ENCODE measurements around the gene PANX2.

The PANX2 gene

DNA sequence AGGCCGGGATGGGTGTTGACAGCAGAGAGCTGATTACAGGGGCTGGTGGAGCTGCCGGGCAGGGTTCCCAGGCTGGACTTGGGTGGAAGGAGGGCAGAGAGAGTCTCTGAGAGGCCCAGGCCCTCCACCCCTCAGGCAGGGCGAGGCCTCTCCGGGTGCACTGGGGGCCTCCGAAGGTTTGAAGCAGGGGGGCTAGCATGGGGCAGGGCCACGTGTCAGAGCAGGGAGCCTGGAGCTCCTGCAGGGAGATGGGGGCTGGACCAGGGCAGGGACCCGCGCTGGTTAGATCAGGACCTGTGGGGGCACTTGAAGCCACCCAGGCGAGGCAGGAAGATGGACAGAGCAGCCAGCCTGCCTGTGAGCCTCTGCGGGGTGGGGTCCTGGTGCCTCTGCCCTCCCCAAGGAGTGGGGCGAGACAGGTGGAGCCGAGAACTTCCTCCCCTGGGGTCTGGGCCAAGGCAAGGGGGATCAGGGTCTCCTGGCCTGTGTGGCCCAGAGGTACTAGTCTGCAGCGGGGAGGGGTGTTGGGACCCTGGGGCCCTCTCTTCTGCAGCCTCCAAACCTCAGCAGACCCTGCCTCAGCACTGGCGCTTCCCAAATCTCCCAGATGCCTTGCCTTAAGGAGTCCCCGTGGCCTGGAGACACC, 911 bp downstream of the PANX2 start:
- no peak for DNase-seq

DNA sequence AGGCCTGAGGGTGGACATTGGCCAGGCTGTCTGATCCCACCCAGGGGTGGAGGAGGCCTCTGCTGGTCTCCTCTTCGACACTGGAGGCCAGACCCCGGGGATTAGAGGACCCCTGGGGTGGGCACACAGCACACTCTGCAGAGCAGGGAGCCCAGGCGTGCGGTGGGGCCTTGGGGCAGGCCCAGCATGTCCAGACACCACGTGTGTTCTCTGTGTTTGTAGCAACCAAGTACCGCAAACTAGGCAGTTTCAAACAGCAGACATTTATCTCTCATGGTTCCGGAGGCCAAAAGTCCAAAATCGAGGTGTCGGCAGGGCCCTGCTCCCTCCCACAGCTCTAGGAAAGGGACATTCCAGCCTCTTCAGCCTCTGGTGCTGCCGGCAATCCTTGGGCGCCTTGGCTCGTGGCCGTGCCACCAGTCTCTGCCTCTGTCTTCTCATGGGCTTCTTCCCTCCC, 1.5 kb downstream of the PANX2 start:
- no peak for DNase-seq

- no peak for DNase-seq
Measured at GRCh38 chr22:50173311-50173982, 2.9 kb downstream of the PANX2 start.

- no peak for DNase-seq
Measured at GRCh38 chr22:50173983-50174355, 3.4 kb downstream of the PANX2 start.

GRCh38 chr22:50174382-50175190, 4.1 kb downstream of the PANX2 start:
- DNase-seq = no peak

GRCh38 chr22:50175191-50175461, 4.6 kb downstream of the PANX2 start:
- no peak for DNase-seq

DNA sequence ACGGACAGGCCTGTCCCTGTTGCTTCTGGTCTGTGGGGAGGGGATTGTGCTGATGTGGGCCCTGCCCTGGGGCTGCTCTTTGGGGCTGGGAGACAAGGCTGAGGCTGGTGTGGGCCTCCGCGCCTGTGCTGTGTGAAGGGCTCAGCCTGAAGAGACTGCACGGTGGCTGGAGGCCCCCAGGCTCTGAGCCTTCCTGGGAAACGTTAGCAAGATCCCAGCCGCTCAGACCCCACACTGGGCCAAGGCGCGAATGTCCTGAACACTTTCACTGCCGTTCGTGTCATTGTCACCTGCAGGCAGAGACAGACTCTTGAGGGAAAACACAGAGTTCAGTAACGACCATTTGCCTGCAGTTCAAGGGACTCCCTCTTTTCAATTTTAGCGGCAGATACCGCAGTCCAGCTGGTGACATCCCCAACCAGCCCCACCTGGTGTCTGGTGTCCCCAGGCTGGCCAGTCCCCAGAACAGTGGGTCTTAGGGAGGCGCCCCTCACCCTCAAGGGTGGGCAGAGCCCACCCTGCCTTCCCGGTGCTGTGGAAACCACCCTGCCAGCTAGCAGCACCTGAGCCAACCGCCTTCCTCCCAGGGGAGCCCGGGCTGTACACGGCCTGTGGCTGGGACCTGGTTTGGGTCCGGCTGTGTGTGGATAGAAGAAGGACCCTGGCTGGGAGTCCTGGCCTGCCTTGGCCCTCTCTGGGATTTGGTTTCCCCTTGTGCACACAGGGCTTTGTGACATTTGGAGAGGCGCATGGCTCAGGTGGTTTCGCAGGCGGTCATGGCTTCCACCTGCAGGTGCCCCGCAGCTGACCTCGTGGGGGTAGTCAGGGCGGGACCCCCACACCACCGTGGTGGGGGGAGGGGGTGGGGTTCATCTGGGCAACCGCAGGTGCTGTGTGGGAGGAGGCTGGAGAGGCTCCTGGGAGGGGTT, 5.7 kb downstream of the PANX2 start:
- DNase-seq = no peak

DNA sequence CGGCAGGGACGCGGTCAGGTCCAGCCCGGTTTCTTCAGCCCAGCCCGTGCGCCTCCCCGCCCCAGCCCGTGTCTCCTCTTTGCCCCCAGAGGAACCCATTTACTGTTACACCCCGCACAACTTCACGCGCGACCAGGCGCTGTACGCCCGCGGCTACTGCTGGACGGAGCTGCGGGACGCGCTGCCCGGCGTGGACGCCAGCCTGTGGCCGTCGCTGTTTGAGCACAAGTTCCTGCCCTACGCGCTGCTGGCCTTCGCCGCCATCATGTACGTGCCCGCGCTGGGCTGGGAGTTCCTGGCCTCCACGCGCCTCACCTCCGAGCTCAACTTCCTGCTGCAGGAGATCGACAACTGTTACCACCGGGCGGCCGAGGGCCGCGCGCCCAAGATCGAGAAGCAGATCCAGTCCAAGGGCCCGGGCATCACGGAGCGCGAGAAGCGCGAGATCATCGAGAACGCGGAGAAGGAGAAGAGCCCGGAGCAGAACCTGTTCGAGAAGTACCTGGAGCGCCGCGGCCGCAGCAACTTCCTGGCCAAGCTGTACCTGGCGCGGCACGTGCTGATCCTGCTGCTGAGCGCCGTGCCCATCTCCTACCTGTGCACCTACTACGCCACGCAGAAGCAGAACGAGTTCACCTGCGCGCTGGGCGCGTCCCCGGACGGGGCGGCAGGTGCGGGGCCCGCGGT, 6.5 kb downstream of the PANX2 start:
- DNase-seq = no peak

DNA sequence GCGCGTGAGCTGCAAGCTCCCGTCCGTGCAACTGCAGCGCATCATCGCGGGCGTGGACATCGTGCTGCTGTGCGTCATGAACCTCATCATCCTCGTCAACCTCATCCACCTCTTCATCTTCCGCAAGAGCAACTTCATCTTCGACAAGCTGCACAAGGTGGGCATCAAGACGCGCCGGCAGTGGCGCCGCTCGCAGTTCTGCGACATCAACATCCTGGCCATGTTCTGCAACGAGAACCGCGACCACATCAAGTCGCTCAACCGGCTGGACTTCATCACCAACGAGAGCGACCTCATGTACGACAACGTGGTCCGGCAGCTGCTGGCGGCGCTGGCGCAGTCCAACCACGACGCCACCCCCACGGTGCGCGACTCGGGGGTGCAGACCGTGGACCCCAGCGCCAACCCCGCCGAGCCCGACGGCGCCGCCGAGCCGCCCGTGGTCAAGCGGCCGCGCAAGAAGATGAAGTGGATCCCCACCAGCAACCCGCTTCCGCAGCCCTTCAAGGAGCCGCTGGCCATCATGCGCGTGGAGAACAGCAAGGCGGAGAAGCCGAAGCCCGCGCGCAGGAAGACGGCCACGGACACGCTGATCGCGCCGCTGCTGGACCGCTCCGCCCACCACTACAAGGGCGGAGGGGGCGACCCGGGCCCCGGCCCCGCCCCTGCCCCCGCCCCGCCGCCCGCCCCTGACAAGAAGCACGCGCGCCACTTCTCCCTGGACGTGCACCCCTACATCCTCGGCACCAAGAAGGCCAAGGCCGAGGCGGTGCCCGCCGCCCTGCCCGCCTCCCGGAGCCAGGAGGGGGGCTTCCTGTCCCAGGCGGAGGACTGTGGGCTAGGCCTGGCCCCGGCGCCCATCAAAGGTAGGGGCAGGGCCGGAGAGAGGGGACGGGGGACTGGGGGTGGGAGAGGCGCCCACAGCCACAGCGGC, 7.3 kb downstream of the PANX2 start:
- no peak for DNase-seq

- DNase-seq = no peak
Measured at GRCh38 chr22:50178471-50178864, 7.9 kb downstream of the PANX2 start.

GRCh38 chr22:50178871-50179869, 8.6 kb downstream of the PANX2 start:
- no peak for DNase-seq

- DNase-seq = no peak
Measured at GRCh38 chr22:50179937-50180726, 9.6 kb downstream of the PANX2 start.

DNA sequence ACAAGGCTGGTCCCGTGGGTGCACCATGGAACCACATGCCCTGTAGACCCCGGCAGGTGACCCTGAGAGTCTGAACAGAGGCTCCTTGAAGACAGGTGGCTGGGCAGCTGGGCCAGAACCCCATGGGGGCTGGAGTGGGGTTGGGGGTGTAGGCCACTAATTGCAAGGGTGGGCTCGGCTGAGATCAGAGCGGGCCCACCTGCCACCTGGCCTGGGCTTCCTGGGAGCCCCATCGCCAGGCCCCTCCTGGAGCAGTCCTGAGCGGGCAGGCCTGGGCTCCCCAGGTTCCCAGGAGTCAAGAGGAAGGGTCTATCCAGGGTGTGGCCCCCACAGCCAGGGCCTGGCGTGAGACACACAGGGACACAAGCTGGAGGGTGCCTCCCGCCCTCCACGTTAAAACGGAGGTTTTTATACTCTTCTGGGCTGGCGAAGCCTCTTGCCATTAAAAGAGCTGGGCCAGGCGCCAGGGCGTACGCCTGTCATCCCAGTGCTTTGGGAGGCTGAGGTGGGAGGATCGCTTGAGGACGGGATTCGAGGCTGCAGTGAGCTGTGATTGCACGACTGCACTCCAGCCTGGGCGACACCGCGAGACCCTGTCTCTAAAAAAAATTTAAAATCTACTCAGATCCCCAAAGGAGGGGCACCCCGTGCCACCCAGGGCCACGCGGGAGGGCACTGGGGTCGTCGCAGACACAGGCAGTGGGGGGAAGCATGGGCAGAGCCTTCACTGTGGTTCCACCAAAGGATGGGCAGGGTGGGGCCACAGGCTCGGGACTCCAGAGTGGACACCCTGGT, 10.4 kb downstream of the PANX2 start:
- DNase-seq = no peak

GRCh38 chr22:50182176-50183081, 11.9 kb downstream of the PANX2 start:
- no peak for DNase-seq

GRCh38 chr22:50183141-50183971, 12.8 kb downstream of the PANX2 start:
- DNase-seq = no peak
